Jurkat, Clone E6-1 (cell line): ENCODE results near the gene SON.

Experiments used
- DNase-seq: peaks from one replicate; pipeline ENCODE4 v3.0.0-alpha.2; 2011; ENCODE audit warnings: low read depth, low spot score
- H3K4me3 ChIP-seq: 2 replicates; pipeline ENCODE4 v1.5.1; 2011; ENCODE audit warnings: mild to moderate bottlenecking, low read length, control low read depth, moderate library complexity

The SON gene

GRCh38 chr21:33541756-33542639 lies 840 bp upstream of the SON start, which contains the start of gene GART:
GART (minus strand) TSS chr21:33542117; CDS start chr21:33539315, 2,802 bp downstream.
- DNase-seq: peak; percentile 66
- H3K4me3 ChIP-seq: peak within 1 kb of the TSS; percentile 97

DNA sequence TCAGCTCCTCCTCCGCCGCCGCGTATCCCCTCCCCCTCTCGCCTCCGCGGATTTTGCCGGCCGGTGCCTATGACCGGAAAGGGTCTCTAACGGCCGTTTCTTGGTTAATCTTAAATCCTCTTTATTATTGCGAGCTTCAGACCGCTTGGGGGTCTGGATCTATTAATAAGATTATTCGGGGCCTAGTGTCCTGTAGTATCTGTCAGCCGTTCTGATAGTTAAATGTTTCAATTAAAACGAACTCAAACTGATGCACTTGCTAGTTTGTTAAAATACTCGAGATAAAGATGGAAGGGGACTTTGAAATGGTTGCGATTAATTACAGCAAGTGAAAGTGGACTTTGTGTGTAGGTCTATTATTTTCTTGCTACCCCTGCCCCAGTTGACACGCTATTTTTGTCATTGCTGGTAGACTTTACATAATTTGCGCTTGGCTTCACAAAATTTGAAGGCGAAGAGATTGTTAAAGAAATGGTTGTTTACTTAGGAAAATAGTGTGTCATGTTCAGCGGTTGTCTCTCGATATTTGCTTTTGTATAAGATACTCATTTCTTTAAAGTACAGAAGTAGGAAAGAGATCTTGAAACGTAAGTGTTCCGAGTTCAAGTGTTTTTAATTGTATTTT lies 779 bp downstream of the SON start:
- DNase-seq: no peak
- H3K4me3 ChIP-seq: peak overlapping the region; percentile 97

DNA sequence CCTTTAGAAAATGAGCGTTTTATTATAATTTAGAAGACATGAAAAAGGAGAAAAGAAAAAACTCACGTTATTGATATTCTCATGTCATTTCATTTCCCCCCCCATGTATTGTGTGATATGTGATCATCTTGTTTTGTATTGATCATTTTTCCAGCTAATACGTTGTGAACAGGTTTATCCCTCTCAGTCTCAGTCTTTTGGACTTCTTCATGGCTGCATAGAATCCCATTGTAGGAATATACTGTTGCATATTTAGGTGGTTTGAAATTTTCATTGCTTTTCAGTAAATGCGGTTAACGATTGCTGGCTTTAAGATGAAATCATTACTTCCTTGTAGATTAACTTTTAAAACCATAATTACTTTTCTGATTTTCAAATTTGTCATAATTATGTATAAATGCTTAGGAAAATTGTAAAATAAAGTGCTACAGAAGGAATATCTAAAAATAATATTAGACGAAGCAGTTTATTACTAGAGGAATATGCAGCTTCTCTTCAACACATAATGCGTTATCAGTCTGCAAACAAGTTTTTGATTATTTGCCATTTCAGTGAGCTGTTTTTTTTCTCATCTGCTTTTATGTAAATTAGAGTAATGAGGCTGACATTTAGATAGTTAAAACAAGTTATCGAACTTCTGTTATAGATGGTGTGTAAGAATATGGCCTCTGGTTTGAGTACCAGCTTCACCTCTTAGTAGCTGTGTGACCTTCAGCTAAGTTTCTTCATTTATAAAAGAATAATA lies 1.8 kb downstream of the SON start:
- H3K4me3 ChIP-seq: peak overlapping the region; percentile 97
- DNase-seq: no peak

- no peak for DNase-seq
- H3K4me3 ChIP-seq: no peak overlapping the region
Measured at GRCh38 chr21:33546086-33546485, 3.2 kb downstream of the SON start.

DNA sequence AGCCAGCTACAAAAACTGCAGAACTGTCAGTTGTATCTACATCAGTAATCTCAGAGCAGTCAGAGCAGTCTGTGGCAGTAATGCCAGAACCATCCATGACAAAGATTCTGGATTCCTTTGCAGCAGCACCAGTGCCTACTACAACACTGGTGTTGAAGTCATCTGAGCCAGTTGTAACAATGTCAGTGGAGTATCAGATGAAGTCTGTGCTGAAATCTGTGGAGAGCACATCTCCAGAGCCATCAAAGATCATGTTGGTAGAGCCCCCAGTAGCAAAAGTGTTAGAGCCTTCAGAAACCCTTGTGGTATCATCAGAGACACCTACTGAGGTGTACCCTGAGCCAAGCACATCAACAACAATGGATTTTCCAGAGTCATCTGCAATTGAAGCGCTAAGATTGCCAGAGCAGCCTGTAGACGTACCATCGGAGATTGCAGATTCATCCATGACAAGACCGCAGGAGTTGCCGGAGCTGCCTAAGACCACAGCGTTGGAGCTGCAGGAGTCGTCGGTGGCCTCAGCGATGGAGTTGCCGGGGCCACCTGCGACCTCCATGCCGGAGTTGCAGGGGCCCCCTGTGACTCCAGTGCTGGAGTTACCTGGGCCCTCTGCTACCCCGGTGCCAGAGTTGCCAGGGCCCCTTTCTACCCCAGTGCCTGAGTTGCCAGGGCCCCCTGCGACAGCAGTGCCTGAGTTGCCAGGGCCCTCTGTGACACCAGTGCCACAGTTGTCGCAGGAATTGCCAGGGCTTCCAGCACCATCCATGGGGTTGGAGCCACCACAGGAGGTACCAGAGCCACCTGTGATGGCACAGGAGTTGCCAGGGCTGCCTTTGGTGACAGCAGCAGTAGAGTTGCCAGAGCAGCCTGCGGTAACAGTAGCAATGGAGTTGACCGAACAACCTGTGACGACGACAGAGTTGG lies 7.3 kb downstream of the SON start:
- no peak for DNase-seq
- no peak overlapping the region for H3K4me3 ChIP-seq

DNA sequence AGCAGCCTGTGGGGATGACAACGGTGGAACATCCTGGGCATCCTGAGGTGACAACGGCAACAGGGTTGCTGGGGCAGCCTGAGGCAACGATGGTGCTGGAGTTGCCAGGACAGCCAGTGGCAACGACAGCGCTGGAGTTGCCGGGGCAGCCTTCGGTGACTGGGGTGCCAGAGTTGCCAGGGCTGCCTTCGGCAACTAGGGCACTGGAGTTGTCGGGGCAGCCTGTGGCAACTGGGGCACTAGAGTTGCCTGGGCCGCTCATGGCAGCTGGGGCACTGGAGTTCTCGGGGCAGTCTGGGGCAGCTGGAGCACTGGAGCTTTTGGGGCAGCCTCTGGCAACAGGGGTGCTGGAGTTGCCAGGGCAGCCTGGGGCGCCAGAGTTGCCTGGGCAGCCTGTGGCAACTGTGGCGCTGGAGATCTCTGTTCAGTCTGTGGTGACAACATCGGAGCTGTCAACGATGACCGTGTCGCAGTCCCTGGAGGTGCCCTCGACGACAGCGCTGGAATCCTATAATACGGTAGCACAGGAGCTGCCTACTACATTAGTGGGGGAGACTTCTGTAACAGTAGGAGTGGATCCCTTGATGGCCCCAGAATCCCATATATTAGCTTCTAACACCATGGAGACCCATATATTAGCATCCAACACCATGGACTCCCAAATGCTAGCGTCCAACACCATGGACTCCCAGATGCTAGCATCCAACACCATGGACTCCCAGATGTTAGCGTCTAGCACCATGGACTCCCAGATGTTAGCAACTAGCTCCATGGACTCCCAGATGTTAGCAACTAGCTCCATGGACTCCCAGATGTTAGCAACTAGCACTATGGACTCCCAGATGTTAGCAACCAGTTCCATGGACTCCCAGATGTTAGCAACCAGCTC lies 8.2 kb downstream of the SON start:
- DNase-seq: no peak

GRCh38 chr21:33551664-33552063 lies 8.8 kb downstream of the SON start:
- no peak for DNase-seq

More for the DNA sequence above, 8.2 kb downstream of the SON start:
- no peak overlapping the region for H3K4me3 ChIP-seq

GRCh38 chr21:33552093-33552998 lies 9.5 kb downstream of the SON start:
- no peak for DNase-seq
- H3K4me3 ChIP-seq: no peak overlapping the region

More at GRCh38 chr21:33551664-33552063, 8.8 kb downstream of the SON start:
- no peak overlapping the region for H3K4me3 ChIP-seq

DNA sequence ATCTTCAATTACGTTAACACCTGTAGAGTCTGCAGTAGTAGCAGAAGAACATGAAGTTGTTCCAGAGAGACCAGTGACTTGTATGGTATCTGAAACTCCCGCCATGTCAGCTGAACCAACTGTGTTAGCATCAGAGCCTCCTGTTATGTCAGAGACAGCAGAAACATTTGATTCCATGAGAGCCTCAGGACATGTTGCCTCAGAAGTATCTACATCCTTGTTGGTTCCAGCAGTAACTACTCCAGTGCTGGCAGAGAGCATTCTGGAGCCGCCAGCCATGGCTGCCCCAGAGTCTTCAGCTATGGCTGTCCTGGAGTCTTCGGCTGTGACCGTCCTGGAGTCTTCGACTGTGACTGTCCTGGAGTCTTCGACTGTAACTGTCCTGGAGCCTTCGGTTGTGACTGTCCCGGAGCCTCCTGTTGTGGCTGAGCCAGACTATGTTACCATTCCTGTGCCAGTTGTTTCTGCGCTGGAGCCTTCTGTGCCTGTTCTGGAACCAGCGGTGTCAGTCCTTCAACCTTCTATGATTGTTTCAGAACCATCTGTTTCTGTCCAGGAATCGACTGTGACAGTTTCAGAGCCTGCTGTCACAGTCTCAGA lies 10.3 kb downstream of the SON start:
- no peak for DNase-seq
- no peak overlapping the region for H3K4me3 ChIP-seq

GRCh38 chr21:33554236-33554981 lies 11.6 kb downstream of the SON start:
- no peak for DNase-seq
- H3K4me3 ChIP-seq: no peak overlapping the region

DNA sequence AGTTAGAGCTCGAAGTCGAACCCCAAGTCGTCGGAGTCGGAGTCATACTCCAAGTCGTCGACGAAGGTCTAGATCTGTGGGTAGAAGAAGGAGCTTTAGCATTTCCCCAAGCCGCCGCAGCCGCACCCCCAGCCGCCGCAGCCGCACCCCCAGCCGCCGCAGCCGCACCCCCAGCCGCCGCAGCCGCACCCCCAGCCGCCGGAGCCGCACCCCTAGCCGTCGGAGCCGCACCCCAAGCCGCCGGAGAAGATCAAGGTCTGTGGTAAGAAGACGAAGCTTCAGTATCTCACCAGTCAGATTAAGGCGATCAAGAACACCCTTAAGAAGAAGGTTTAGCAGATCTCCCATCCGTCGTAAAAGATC lies 12.1 kb downstream of the SON start:
- no peak overlapping the region for H3K4me3 ChIP-seq
- DNase-seq: no peak

DNA sequence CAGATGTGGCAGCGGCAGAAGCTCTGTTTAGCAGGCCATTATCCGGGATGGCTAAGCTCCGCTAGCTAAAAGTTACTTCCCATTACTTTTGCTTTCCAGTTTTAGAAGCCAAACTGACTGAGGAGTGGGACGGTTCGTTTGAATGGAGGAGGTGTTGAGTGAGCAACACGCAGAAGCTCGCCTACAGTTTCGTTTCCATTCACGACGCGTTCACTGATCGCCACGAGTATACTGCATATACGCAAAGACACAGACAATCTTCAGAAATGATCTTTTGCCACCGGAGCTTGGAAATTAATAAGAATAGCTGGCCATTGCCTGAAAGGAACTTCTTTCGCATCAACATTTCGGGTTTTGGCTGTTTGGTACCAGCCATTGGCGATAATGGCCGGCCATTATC lies 14.6 kb downstream of the SON start:
- no peak overlapping the region for H3K4me3 ChIP-seq
- DNase-seq: no peak

DNA sequence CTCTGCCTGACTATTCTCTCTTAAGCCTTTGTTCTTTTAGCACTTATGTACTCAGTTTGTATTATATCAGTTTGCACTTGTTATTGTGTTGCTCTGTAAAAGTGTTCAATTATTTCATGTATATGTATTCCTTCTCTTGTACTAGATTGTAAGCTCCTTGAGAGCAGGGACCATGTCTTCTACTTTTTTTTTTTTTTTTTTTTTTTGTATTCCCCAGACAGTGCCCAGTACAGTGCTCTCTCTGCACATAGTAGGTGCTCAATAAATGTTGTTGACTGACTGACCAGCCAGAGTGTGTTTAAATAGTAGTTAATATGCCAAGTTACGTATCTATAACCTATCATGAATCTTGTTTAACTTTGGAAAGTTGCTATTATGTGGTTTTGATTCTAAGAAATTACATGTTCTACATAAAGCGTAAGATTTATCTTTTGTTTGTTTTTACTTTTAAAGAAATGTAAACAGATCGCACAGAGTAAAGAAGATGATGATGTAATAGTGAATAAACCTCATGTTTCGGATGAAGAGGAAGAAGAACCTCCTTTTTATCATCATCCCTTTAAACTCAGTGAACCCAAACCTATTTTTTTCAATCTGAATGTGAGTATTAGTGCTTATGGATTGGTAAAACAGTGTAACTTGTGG lies 16.1 kb downstream of the SON start:
- H3K4me3 ChIP-seq: no peak overlapping the region
- no peak for DNase-seq

GRCh38 chr21:33559813-33560212 lies 17.0 kb downstream of the SON start:
- DNase-seq: no peak
- H3K4me3 ChIP-seq: no peak overlapping the region

GRCh38 chr21:33560965-33561364 lies 18.1 kb downstream of the SON start:
- no peak for DNase-seq
- no peak overlapping the region for H3K4me3 ChIP-seq
